ENCODE results near the gene PROK2. TPM values are rescaled to one million over a fixed set of nuclear protein-coding genes. Genes with fewer than 3 reads are reported as not detected.

Gene PROK2
- total and polyA plus RNA-seq, 10 donors: 1.7 to 78.5 (median 26.7) TPM

DNA sequence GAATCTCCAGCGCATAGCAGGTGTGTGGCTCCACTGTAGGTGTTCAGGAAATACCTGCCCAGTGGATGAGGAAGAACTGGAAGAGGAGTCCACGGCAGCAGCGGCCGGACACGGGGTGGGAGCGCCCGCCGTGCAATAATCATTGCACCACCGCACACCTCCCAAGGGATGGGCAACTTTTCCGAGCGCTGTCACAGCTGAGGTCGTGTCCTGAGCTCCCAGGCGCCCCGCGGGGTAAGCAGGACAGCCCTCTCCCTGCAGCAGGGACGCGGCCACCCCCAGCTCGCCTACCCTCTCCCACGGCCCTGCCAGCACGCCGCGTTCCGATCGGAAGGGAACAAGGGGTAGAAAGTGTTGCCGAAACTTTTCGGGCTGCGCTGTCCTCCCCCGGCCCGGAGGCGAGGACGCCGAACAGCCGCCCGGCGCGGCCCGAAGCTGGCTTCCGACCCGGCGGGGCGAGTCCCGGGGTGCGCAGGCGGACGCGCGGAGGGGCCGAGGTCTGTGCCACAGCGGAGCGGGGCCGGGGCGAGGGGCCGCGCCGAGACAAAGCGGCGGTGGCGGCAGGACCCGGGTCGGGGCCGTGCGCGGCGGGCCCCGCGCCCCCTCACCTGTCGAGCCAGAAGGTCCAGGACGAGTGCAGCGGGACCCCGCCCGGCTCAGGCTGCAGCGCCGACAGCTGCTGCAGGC lies 60.2 kb downstream of the PROK2 start:
- H3K27ac ChIP-seq: peak overlapping the region; percentile 17 to 96 (median 89)
- H3K4me1 ChIP-seq: peaks cover 6 to 72% (median 62%) of the 10 kb centered on the region in 6 donors
- H3K27me3 ChIP-seq (replicated peaks in 1 of 7): no peaks in the 10 kb centered on the region
- H3K36me3 ChIP-seq: peaks cover 0 to 8% (median 0%) of the 10 kb centered on the region in 6 donors
- peak; percentile 91 for DNase-seq
- intact Hi-C loops (cut with DNase I; ENCODE audit: low total_unique reads): loop anchor here (5.0 kb wide), 1 partner anchor 1098 kb away; no protein-coding TSS in a partner anchor
- H3K4me3 ChIP-seq: peak overlapping the region; percentile 45 to 93 (median 78)
- TF ChIP-seq POLR2AphosphoS5 (IDR thresholded peaks at IDR 0.05) (peak; percentile 13 to 76 (median 60)), POLR2A (IDR thresholded peaks at IDR 0.05) (no peak)
- TF ChIP-seq, protein P1, sequence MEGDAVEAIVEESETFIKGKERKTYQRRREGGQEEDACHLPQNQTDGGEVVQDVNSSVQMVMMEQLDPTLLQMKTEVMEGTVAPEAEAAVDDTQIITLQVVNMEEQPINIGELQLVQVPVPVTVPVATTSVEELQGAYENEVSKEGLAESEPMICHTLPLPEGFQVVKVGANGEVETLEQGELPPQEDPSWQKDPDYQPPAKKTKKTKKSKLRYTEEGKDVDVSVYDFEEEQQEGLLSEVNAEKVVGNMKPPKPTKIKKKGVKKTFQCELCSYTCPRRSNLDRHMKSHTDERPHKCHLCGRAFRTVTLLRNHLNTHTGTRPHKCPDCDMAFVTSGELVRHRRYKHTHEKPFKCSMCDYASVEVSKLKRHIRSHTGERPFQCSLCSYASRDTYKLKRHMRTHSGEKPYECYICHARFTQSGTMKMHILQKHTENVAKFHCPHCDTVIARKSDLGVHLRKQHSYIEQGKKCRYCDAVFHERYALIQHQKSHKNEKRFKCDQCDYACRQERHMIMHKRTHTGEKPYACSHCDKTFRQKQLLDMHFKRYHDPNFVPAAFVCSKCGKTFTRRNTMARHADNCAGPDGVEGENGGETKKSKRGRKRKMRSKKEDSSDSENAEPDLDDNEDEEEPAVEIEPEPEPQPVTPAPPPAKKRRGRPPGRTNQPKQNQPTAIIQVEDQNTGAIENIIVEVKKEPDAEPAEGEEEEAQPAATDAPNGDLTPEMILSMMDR (IDR thresholded peaks at IDR 0.05 in 8 of 11, conservative IDR thresholded peaks at IDR 0.05 in 3 of 11): peak in 1 of 11 experiments; percentile 5
- 0 to 1% (median 0%) methylated on average over 22 to 73 of the region's 73 CpGs for WGBS, 5 donors
- H3K9me3 ChIP-seq: no peaks in the 10 kb centered on the region

DNA sequence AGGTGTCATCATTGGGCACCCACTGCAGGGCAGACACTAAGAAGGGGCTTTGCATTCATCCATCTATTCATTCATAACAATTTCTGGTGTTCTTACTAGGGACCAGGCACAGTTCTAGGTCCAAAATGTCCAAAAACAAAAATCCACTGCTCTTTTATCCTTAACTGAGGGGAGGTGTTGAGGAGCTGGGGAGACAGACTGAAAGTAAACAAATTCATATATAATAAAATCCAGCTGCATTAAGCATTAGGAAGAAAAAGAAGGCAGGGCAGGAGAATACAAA lies 60.8 kb downstream of the PROK2 start:
- H3K36me3 ChIP-seq: peaks cover 0 to 8% (median 0%) of the 10 kb centered on the region in 6 donors
- no peaks in the 10 kb centered on the region for H3K9me3 ChIP-seq
- peak overlapping the region; percentile 19 to 96 (median 89) for H3K27ac ChIP-seq
- peak overlapping the region; percentile 45 to 93 (median 78) for H3K4me3 ChIP-seq
- TF ChIP-seq POLR2AphosphoS5 (IDR thresholded peaks at IDR 0.05) (no peak), POLR2A (IDR thresholded peaks at IDR 0.05) (no peak)
- TF ChIP-seq, protein P1 (IDR thresholded peaks at IDR 0.05 in 8 of 11, conservative IDR thresholded peaks at IDR 0.05 in 3 of 11): no peak
- peaks cover 6 to 71% (median 59%) of the 10 kb centered on the region in 6 donors for H3K4me1 ChIP-seq
- intact Hi-C loops (cut with DNase I; ENCODE audit: low total_unique reads): no loop called here
- no peak for DNase-seq
- no peaks in the 10 kb centered on the region for H3K27me3 ChIP-seq (replicated peaks in 1 of 7)

DNA sequence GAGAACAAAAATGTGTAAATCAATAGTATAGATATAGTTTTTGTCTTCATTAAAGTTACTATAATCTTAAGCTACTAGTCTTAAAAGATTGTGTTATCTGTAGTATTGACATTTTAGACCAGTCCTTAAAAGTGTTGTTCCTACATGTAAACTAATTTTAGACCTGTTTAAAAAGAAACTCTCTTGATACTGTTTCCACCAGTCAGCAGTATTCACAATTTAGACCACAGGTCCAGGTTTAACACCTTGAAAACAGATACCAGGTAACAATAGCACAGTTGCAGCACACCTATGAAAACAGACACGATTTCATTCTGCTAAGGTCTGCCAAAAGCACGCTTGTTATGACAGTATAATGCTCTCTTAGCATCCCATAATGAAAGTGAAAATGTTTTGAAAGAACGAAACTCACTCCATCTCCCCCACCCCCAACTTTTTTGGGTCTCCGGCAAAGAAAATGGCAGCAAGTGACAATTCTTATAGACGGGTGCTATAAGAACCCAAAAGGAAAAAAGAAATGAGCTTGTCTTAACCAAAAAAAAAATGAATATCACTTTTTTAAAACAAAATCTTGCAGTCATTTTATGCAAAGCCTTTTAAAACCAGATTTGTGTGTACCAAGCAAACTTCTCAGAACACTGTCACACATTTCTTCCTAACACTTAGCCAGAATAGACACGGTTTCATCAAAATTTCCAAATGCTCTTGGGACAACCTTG lies 61.3 kb downstream of the PROK2 start:
- intact Hi-C loops (cut with DNase I; ENCODE audit: low total_unique reads): no loop called here
- Histone ChIP-seq H3K9me3 (no peaks in the 10 kb centered on the region), H3K4me1 (peaks cover 6 to 70% (median 60%) of the 10 kb centered on the region in 6 donors), H3K36me3 (peaks cover 0 to 8% (median 0%) of the 10 kb centered on the region in 6 donors), H3K27me3 (replicated peaks in 1 of 7) (no peaks in the 10 kb centered on the region), H3K27ac (peak overlapping the region; percentile 19 to 96 (median 89)), H3K4me3 (peak overlapping the region; percentile 45 to 93 (median 78))
- no peak for TF ChIP-seq POLR2A (IDR thresholded peaks at IDR 0.05)
- TF ChIP-seq, protein P1 (IDR thresholded peaks at IDR 0.05 in 8 of 11, conservative IDR thresholded peaks at IDR 0.05 in 3 of 11): no peak
- TF ChIP-seq POLR2AphosphoS5 (IDR thresholded peaks at IDR 0.05): no peak
- 4 to 9% (median 8%) methylated on average over 6 of the region's 6 CpGs for WGBS, 5 donors
- no peak for DNase-seq

DNA sequence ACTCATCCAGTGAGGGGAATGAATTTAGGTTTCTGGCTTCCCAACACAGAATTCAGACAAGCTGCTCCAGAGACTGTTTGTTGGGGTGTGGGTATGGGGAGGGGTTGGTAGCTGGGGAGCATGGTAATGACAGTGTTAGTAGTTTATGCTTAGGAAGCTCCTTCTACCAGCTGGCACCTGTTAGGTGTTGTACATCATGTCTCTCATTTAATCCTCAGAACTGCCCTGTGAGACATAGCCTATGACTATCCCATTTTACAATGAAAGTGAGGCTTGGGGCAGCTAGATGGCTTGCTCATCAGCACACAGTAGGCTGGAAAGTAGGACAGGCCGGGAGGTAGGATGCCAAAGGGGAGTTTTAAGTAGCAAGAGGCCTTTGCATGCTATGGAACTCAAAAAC lies 62.3 kb downstream of the PROK2 start:
- peaks cover 0 to 8% (median 0%) of the 10 kb centered on the region in 6 donors for H3K36me3 ChIP-seq
- intact Hi-C loops (cut with DNase I; ENCODE audit: low total_unique reads): no loop called here
- H3K9me3 ChIP-seq: no peaks in the 10 kb centered on the region
- DNase-seq: no peak
- H3K4me1 ChIP-seq: peaks cover 6 to 78% (median 69%) of the 10 kb centered on the region in 6 donors
- H3K27me3 ChIP-seq (replicated peaks in 1 of 7): no peaks in the 10 kb centered on the region
- H3K27ac ChIP-seq: peak overlapping the region in 7 of 8 donors; percentile 74 to 96 (median 89)
- peak overlapping the region in 1 of 8 donors; percentile 93 for H3K4me3 ChIP-seq
- WGBS, 5 donors: 60 to 96% (median 91%) methylated on average over 1 of the region's 1 CpG
- TF ChIP-seq POLR2AphosphoS5 (IDR thresholded peaks at IDR 0.05) (no peak), POLR2A (IDR thresholded peaks at IDR 0.05) (no peak)
- TF ChIP-seq, protein P1 (IDR thresholded peaks at IDR 0.05 in 8 of 11, conservative IDR thresholded peaks at IDR 0.05 in 3 of 11): no peak

Data from spleen (tissue), 11 donors.